K562 treated with DMSO at 1 percent for 12 hours (cell line): Measurements from ENCODE around the gene MROH2B. TPM values are rescaled to one million over a fixed set of nuclear protein-coding genes. Genes with fewer than 3 reads are reported as not detected.

Experiments
- total RNA-seq: library from RNA; unstranded; fragments of 300-600 nt; gene quantifications from 2 replicates; pipeline ENCODE4 v1.2.3, GENCODE V29; 2022; ENCODE audit not compliant: insufficient read depth

The MROH2B gene
- not detected in 2 replicates for total RNA-seq

GRCh38 chr5:41071242-41071641 lies at the start of gene MROH2B:
MROH2B (minus strand) TSS chr5:41071342; CDS start chr5:41070852, 490 bp downstream.

Other genes with a start within 250 kb of the MROH2B start
- 1,696 and 2,749 TPM in 2 replicates for gene RPL37, start 236.1 kb downstream of the MROH2B start, total RNA-seq
- gene CARD6, start 230.0 kb downstream of the MROH2B start, total RNA-seq: 2.7 and 7.1 TPM in 2 replicates
- not detected in 2 replicates for gene C7, start 161.8 kb downstream of the MROH2B start, total RNA-seq
- gene C6, start 142.2 kb upstream of the MROH2B start, total RNA-seq: not detected in 2 replicates